Bone marrow (tissue), 2 donors: ENCODE measurements around the gene PDSS2.
"Not testable (repeated sequence)": the region's sequence is repeated elsewhere in the genome, so short reads cannot be mapped to it uniquely, and the experiment has no call there.

Experiments
- DNase-seq, 2 donors: peaks; one replicate each; lab custom pipeline; 2025; lab: John Stamatoyannopoulos, UW

The PDSS2 gene

DNA sequence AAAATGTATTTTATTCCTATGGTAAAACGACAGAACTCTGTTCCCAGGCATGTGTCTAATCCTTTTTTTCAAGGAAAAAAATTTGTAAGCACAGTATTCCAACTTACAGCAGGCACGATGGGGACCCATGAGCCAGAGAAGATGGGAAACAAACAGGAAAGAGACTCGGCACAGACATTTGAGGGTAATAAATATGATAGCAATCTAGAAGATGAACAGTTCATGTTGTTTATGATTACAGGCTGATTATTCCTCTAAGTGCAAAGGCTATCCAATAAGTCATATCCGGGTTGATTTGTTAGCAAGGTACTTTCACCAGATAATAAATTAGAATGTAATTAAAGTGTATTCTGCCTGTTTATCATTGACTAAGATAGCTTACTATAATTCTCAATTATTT lies 43.2 kb downstream of the PDSS2 start:
- no peak for DNase-seq

DNA sequence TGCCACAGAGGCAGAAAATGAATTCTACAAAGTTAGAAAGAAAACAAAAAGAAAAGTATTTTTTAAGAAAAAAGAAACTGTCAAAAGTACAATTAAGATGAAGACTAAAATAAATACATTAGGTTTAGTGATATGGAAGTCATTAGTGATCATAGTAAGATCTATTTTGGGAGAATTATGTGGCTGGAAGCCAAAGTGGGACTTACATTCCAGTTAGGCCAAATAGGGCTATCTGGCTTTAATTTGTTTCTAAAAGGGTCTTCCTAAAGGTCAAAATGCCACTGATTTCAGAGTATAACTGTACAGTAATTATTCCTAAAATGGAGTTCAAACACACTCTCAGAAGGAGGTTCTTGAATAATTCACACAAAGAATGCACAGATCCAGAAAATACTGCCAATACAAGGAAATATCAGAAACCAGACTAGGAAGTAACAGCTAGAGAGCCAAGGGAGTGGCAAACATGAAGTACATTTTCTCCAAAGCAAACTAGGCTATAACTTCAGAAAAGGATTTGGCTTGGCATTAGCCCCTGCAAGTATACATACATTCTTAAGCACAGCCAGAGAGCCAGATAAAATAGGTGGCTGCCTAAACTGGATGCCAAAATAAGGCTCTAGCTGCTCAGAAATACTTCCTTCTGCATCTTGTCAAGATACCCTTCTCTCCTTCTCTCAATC lies 45.3 kb downstream of the PDSS2 start:
- DNase-seq: no peak

- no peak for DNase-seq
Observed at GRCh38 chr6:107411161-107411560, 48.2 kb downstream of the PDSS2 start.

DNA sequence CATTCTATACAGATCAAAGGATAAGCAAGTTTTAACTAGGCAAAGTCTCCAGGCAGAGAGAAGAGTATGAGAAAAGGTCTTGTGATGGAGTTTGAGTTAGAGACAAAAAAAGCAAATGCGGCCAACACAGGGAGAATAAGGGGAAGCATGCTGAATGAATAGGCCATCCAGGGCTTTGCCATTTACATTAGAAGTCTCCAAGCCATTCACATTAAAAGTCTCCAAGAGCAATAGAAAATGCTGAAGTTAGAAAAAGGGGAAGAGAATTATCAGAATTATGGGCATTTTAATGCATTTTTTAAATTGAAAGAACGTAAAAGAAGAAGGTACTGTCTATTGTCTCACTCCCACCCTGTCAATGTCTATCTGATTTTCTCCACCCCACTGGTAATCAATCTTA lies 49.4 kb downstream of the PDSS2 start:
- no peak for DNase-seq

- DNase-seq: no peak
Observed at GRCh38 chr6:107408714-107409113, 50.6 kb downstream of the PDSS2 start.

DNA sequence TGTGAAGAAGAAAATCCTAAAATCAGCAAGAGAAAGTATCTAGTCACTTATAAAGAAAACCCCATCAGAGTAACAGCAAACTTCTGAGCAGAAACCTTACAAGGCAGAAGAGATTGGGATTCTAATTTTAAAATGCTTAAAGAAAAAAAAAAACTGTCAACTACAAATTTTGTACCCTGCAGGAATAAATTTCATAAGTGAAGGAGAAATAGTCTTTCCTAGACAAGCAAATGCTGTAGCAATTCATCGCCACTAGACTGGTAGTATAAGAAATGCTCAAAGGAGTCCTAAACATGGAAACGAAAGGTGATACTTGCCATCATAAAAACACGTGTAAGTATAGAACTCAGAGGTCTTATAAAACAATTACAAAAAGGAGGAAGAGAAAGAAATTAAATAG lies 54.4 kb downstream of the PDSS2 start:
- no peak for DNase-seq

DNA sequence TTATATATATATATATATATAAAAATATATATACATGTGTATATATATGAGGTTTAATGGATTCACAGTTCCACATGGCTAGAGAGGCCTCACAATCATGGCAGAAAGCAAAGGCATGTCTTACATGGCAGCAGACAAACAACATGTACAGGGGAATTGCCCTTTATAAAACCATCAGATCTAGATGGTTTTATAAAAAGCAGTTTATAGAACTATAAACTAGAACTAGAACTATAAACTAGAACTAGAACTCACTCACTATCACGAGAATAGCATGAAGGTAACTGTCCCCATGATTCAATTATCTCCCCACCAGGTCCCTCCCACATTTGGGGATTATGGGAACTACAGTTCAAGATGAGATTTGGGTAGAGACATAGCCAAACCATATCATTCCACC lies 56.8 kb downstream of the PDSS2 start:
- DNase-seq: no peak

DNA sequence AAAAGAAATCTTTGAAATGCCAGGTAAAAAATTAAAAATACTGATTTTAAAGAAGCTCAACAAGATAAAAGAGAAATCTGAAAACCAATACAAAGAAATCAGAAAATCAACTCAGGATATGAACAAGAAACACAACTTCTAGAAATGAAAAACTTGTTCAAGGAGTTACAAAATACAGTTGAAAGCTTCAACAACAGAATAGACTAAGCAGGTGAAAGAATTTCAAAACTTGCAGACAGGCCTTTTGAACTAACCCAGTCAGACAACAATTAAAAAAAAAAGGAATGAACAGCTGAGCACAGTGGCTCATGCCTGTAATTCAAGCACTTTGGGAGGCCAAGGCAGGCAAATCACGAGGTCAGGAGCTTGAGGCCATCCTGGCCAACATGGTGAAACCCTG lies 57.8 kb downstream of the PDSS2 start:
- DNase-seq: no peak

- DNase-seq: no peak
Observed at GRCh38 chr6:107400616-107401147, 58.7 kb downstream of the PDSS2 start.

- DNase-seq: no peak
Observed at GRCh38 chr6:107399935-107400334, 59.4 kb downstream of the PDSS2 start.

DNA sequence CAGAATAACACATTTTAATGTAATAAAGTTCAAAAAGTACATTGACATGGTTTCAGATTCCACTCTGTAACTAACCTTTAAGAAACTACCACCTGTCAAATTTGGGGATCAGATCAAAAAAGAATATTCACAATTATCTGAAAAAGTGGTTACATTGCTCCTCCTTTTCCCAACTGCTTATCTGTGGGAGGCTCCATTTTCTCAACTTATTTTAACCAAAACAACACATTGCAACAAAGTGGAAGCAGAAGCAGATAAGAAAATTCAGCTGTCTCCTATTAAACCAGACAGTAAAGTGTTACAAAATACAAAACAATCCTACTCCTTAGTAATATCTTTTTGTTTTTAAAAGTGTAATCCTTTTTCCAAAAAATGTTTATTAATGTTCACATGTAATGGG lies 61.4 kb downstream of the PDSS2 start:
- no peak for DNase-seq

- DNase-seq: no peak
Observed at GRCh38 chr6:107396211-107396610, 63.2 kb downstream of the PDSS2 start.

DNA sequence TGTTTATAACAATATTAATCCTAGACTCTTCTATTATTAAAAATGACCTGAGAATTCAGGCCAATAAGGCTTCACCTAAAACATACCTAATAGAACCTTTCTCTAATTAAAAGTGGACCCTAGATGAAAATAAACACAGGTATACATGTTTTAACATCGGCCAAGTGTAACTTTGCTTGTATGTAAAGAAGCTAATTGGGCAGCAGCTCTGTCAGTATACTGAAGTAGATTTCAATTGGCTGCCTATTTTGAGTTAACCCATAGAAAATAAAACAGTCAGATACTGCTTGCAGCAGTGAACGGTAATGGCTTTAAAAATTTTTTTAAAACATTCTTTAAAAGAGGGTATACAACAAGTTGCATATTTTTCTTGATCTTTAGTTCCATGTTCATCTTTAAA lies 67.3 kb downstream of the PDSS2 start:
- no peak for DNase-seq

GRCh38 chr6:107390685-107391435 lies 68.5 kb downstream of the PDSS2 start:
- DNase-seq: no peak

- no peak for DNase-seq
Observed at GRCh38 chr6:107390056-107390455, 69.3 kb downstream of the PDSS2 start.

DNA sequence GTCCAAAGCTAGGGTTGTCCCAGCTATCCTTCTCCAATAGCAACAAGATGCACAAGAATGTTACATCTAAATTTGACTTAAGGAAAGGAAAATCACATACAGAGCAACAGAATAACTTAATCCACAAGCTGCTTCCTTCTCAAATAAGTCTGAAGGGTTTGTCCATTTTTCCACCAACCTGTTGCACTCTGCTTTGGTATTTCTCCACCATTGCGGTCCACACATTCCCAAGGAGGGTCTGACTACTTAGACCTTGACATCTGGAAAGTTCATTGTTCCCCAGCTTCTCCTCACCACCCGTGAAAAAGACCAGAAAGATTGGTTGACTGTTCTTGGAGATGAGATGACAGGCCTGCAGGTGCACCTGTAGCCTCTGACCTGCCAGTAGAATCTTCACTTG lies 72.5 kb downstream of the PDSS2 start:
- no peak for DNase-seq

- no peak for DNase-seq
Observed at GRCh38 chr6:107386340-107386739, 73.0 kb downstream of the PDSS2 start.

DNA sequence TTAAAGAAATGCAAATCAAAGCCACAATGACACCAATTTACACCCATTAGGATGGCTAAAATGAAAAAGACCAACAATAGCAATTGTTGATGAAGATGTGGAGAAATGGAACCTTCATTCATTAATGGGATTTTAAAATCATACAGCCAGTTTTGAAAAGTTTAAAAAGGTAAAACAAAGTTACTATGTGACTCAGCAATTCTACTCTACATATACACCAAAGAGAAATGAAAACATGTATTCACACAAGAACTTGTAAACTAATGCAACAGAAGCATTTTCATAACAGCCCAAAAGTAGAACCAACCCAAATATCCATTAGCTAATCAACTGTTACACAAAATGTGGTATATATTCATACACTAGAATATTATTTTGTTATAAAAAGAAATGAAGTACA lies 75.7 kb downstream of the PDSS2 start:
- no peak for DNase-seq

- no peak for DNase-seq
Observed at GRCh38 chr6:107374264-107374663, 85.1 kb downstream of the PDSS2 start.

DNA sequence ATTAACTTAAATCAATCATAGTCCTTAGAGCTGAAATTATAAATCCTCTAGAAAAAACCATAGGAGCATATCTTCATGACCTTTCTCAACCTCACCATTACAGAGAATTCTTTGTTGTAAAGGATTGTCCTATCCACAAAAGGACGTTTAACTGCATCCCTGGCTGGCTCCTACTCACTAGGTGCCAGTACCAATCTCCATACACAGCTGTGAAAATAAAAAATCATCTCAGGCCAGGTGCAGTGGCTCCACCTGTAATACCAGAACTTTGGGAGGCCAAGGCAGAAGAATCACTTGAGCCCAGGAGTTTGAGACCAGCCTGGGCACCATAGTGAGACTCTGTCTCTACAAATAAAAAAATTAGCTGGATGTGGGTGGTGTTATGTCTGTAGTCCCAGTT lies 89.9 kb downstream of the PDSS2 start:
- no peak for DNase-seq

DNA sequence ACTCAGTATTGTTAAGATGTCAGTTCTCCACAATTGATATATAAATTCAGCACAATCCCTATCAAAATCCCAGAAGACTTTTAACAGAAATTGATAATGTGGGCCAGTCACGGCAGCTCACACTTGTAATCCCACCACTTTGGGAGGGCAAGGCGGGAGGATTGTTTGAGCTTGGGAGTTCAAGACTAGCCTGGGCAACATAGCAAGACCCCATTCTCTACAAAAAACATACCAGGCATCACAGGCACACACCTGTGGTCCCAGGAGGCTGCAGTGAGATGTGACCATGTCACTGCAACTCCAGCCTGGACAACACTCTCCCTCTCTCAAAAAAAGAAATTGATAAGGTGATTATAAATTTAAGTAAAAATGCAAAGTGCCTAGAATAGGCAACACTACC lies 90.9 kb downstream of the PDSS2 start:
- no peak for DNase-seq

- not testable (repeated sequence) for DNase-seq
Observed at GRCh38 chr6:107364173-107364572, 95.2 kb downstream of the PDSS2 start.

GRCh38 chr6:107361753-107362604 lies 97.4 kb downstream of the PDSS2 start:
- DNase-seq: no peak
